Esophagus muscularis mucosa (tissue), 4 donors: ENCODE results near the gene CANX.

Experiments used
- EP300 ChIP-seq: sonication (generic); formaldehyde crosslinking; IDR thresholded peaks from one replicate; pipeline ENCODE4 v1.6.1; 2017; ENCODE audit warnings: antibody characterized with exemption
- POLR2A ChIP-seq: fragments of 450-650 bp; IDR thresholded peaks from one replicate; pipeline ENCODE4 v1.6.1; 2017; ENCODE audit warnings: antibody characterized with exemption, moderate library complexity, mild to moderate bottlenecking, low read depth
- POLR2AphosphoS5 ChIP-seq, 2 donors: sonication (generic); formaldehyde crosslinking; IDR thresholded peaks; one replicate each; pipeline ENCODE4 v1.6.1; 2017; ENCODE audit warnings: antibody characterized with exemption in 2 of 2
- TF ChIP-seq, protein P1 (sequence below), 3 experiments: fragments of 200-600 bp in 2 of 3; fragments of 450-650 bp in 1 of 3; sonication (generic) in 2 of 3; IDR thresholded peaks; one replicate each; pipeline ENCODE4 v1.5.1; 2017 to 2019; ENCODE audit warnings: antibody characterized with exemption in 3 of 3, mild to moderate bottlenecking in 2 of 3, moderate library complexity in 1 of 3

DNA sequence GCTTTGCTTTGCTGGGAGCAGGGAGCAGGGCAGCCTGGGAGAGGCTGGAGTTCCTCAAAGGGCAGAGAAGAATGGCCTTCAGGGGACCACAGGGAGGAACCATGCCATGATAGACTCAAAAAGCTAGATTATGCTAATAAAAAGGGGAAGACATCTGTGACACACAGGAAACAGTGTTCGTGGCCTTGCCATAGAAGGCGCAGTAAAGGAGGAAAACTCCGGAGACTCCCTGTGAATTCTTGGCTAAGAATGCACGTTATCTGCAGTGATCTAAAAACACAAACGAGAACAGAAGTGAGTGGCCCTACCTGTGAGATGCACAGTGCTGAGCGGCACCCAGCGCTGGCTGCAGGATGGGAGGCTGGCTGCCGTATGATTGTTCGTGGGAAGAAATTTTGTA is 79.1 kb downstream of the CANX start:
- TF ChIP-seq, protein P1, sequence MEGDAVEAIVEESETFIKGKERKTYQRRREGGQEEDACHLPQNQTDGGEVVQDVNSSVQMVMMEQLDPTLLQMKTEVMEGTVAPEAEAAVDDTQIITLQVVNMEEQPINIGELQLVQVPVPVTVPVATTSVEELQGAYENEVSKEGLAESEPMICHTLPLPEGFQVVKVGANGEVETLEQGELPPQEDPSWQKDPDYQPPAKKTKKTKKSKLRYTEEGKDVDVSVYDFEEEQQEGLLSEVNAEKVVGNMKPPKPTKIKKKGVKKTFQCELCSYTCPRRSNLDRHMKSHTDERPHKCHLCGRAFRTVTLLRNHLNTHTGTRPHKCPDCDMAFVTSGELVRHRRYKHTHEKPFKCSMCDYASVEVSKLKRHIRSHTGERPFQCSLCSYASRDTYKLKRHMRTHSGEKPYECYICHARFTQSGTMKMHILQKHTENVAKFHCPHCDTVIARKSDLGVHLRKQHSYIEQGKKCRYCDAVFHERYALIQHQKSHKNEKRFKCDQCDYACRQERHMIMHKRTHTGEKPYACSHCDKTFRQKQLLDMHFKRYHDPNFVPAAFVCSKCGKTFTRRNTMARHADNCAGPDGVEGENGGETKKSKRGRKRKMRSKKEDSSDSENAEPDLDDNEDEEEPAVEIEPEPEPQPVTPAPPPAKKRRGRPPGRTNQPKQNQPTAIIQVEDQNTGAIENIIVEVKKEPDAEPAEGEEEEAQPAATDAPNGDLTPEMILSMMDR (IDR thresholded peaks at IDR 0.05), result no peak
- TF ChIP-seq POLR2AphosphoS5 (IDR thresholded peaks at IDR 0.05) (no peak), EP300 (no peak), POLR2A (no peak)
